ENCODE data around the gene CCDC188.
A peak's percentile ranks its signal among the peaks of the same experiment; 100 is the strongest.

Gene CCDC188

GRCh38 chr22:20176421-20177085 lies 25.7 kb upstream of the CCDC188 start:
- Histone ChIP-seq H3K27ac (no peak overlapping the region), H3K36me3 (ENCODE audit: insufficient read depth, low read length) (no peaks in the 10 kb centered on the region), H3K9me3 (ENCODE audit: low read depth, low read length) (no peaks in the 10 kb centered on the region), H3K9ac (ENCODE audit: insufficient read length) (no peak overlapping the region), H3K4me3 (no peak overlapping the region)
- no peak for TF ChIP-seq EZH2 (IDR thresholded peaks at IDR 0.05)
- no peak for DNase-seq (ENCODE audit: low read depth, low spot score)

- no peaks in the 10 kb centered on the region for H3K9me3 ChIP-seq (ENCODE audit: low read depth, low read length)
- no peaks in the 10 kb centered on the region for H3K36me3 ChIP-seq (ENCODE audit: insufficient read depth, low read length)
- no peak for DNase-seq (ENCODE audit: low read depth, low spot score)
- peak overlapping the region; percentile 42; the same call in 1 of the 2 replicates for H3K27ac ChIP-seq
- no peak overlapping the region for H3K9ac ChIP-seq (ENCODE audit: insufficient read length)
- 0 out of 2 replicates have a peak overlapping the region, but pooled peaks have one; percentile 28 for H3K4me3 ChIP-seq
- no peak for TF ChIP-seq FOXP2 (optimal IDR thresholded peaks at IDR 0.05; ENCODE audit: control extremely low read depth, extremely low read length, insufficient read depth)
- no peak for TF ChIP-seq POLR2AphosphoS5 (IDR thresholded peaks at IDR 0.05; ENCODE audit: borderline replicate concordance, low read depth, low read length)
Measured at GRCh38 chr22:20175597-20175900, 24.7 kb upstream of the CCDC188 start.

- no peaks in the 10 kb centered on the region for H3K9me3 ChIP-seq (ENCODE audit: low read depth, low read length)
- H3K36me3 ChIP-seq (ENCODE audit: insufficient read depth, low read length), result no peaks in the 10 kb centered on the region
- TF ChIP-seq EZH2 (IDR thresholded peaks at IDR 0.05), result no peak
- no peak for TF ChIP-seq POLR2AphosphoS5 (IDR thresholded peaks at IDR 0.05; ENCODE audit: borderline replicate concordance, low read depth, low read length)
- peak; percentile 9 for TF ChIP-seq FOXP2 (optimal IDR thresholded peaks at IDR 0.05; ENCODE audit: control extremely low read depth, extremely low read length, insufficient read depth)
- peak; percentile 10 for DNase-seq (ENCODE audit: low read depth, low spot score)
- H3K27ac ChIP-seq, result peak overlapping the region; percentile 42; the same call in 1 of the 2 replicates
- H3K4me3 ChIP-seq, result 0 out of 2 replicates have a peak overlapping the region, but pooled peaks have one; percentile 28
- H3K9ac ChIP-seq (ENCODE audit: insufficient read length), result no peak overlapping the region
Measured at GRCh38 chr22:20174785-20175596, 24.1 kb upstream of the CCDC188 start.

GRCh38 chr22:20173772-20174171 lies 22.9 kb upstream of the CCDC188 start:
- H3K27ac ChIP-seq, result no peak overlapping the region
- no peak overlapping the region for H3K9ac ChIP-seq (ENCODE audit: insufficient read length)
- no peak overlapping the region for H3K4me3 ChIP-seq
- DNase-seq (ENCODE audit: low read depth, low spot score), result no peak
- no peak for TF ChIP-seq FOXP2 (optimal IDR thresholded peaks at IDR 0.05; ENCODE audit: control extremely low read depth, extremely low read length, insufficient read depth)
- TF ChIP-seq POLR2AphosphoS5 (IDR thresholded peaks at IDR 0.05; ENCODE audit: borderline replicate concordance, low read depth, low read length), result no peak
- no peak for TF ChIP-seq EZH2 (IDR thresholded peaks at IDR 0.05)
- H3K9me3 ChIP-seq (ENCODE audit: low read depth, low read length), result no peaks in the 10 kb centered on the region
- no peaks in the 10 kb centered on the region for H3K36me3 ChIP-seq (ENCODE audit: insufficient read depth, low read length)

GRCh38 chr22:20173246-20173645 lies 22.4 kb upstream of the CCDC188 start:
- TF ChIP-seq POLR2AphosphoS5 (IDR thresholded peaks at IDR 0.05; ENCODE audit: borderline replicate concordance, low read depth, low read length) (no peak), EZH2 (IDR thresholded peaks at IDR 0.05) (no peak), FOXP2 (optimal IDR thresholded peaks at IDR 0.05; ENCODE audit: control extremely low read depth, extremely low read length, insufficient read depth) (no peak)
- Histone ChIP-seq H3K4me3 (no peak overlapping the region), H3K9me3 (ENCODE audit: low read depth, low read length) (no peaks in the 10 kb centered on the region), H3K36me3 (ENCODE audit: insufficient read depth, low read length) (no peaks in the 10 kb centered on the region), H3K9ac (ENCODE audit: insufficient read length) (no peak overlapping the region), H3K27ac (no peak overlapping the region)
- no peak for DNase-seq (ENCODE audit: low read depth, low spot score)

GRCh38 chr22:20172141-20172613 lies 21.3 kb upstream of the CCDC188 start:
- Histone ChIP-seq H3K27ac (no peak overlapping the region), H3K9ac (ENCODE audit: insufficient read length) (no peak overlapping the region), H3K9me3 (ENCODE audit: low read depth, low read length) (no peaks in the 10 kb centered on the region), H3K4me3 (no peak overlapping the region), H3K36me3 (ENCODE audit: insufficient read depth, low read length) (no peaks in the 10 kb centered on the region)
- no peak for TF ChIP-seq EZH2 (IDR thresholded peaks at IDR 0.05)
- TF ChIP-seq FOXP2 (optimal IDR thresholded peaks at IDR 0.05; ENCODE audit: control extremely low read depth, extremely low read length, insufficient read depth), result no peak
- TF ChIP-seq POLR2AphosphoS5 (IDR thresholded peaks at IDR 0.05; ENCODE audit: borderline replicate concordance, low read depth, low read length), result no peak
- no peak for DNase-seq (ENCODE audit: low read depth, low spot score)

- H3K9me3 ChIP-seq (ENCODE audit: low read depth, low read length), result no peaks in the 10 kb centered on the region
- no peak for DNase-seq (ENCODE audit: low read depth, low spot score)
- H3K4me3 ChIP-seq, result no peak overlapping the region
- no peak overlapping the region for H3K9ac ChIP-seq (ENCODE audit: insufficient read length)
- TF ChIP-seq FOXP2 (optimal IDR thresholded peaks at IDR 0.05; ENCODE audit: control extremely low read depth, extremely low read length, insufficient read depth) (no peak), EZH2 (IDR thresholded peaks at IDR 0.05) (no peak), POLR2AphosphoS5 (IDR thresholded peaks at IDR 0.05; ENCODE audit: borderline replicate concordance, low read depth, low read length) (no peak)
- H3K36me3 ChIP-seq (ENCODE audit: insufficient read depth, low read length), result no peaks in the 10 kb centered on the region
- no peak overlapping the region for H3K27ac ChIP-seq
Measured at GRCh38 chr22:20171288-20172140, 20.7 kb upstream of the CCDC188 start.

- Histone ChIP-seq H3K36me3 (ENCODE audit: insufficient read depth, low read length) (no peaks in the 10 kb centered on the region), H3K27ac (no peak overlapping the region), H3K9ac (ENCODE audit: insufficient read length) (no peak overlapping the region), H3K9me3 (ENCODE audit: low read depth, low read length) (no peaks in the 10 kb centered on the region), H3K4me3 (no peak overlapping the region)
- DNase-seq (ENCODE audit: low read depth, low spot score), result no peak
- TF ChIP-seq POLR2AphosphoS5 (IDR thresholded peaks at IDR 0.05; ENCODE audit: borderline replicate concordance, low read depth, low read length), result no peak
- TF ChIP-seq FOXP2 (optimal IDR thresholded peaks at IDR 0.05; ENCODE audit: control extremely low read depth, extremely low read length, insufficient read depth), result no peak
- no peak for TF ChIP-seq EZH2 (IDR thresholded peaks at IDR 0.05)
Measured at GRCh38 chr22:20170170-20170569, 19.3 kb upstream of the CCDC188 start.
